Endometrial microvascular endothelial cells (primary cell): ENCODE measurements around the gene HOXB6. TPM values are rescaled to one million over a fixed set of nuclear protein-coding genes. Genes with fewer than 3 reads are reported as not detected.

ENCODE experiments used
- in situ Hi-C: cut with HindIII; loops from 2 replicates; pipeline ENCODE4 v1.10.0; 2017; ENCODE audit warnings: low sequenced_read_pairs, low pct_unique_long_range_greater_than_20kb; ENCODE audit errors: inconsistent ontology term
- total RNA-seq: library from RNA; depleted of rRNA; stranded (reverse); fragments of >200 nt; gene quantifications from one replicate; pipeline ENCODE4 v1.2.3, GENCODE V29; 2015; ENCODE audit errors: inconsistent ontology term

The HOXB6 gene
- total RNA-seq, 1 donor from 2014 or later: 26.3 TPM

DNA sequence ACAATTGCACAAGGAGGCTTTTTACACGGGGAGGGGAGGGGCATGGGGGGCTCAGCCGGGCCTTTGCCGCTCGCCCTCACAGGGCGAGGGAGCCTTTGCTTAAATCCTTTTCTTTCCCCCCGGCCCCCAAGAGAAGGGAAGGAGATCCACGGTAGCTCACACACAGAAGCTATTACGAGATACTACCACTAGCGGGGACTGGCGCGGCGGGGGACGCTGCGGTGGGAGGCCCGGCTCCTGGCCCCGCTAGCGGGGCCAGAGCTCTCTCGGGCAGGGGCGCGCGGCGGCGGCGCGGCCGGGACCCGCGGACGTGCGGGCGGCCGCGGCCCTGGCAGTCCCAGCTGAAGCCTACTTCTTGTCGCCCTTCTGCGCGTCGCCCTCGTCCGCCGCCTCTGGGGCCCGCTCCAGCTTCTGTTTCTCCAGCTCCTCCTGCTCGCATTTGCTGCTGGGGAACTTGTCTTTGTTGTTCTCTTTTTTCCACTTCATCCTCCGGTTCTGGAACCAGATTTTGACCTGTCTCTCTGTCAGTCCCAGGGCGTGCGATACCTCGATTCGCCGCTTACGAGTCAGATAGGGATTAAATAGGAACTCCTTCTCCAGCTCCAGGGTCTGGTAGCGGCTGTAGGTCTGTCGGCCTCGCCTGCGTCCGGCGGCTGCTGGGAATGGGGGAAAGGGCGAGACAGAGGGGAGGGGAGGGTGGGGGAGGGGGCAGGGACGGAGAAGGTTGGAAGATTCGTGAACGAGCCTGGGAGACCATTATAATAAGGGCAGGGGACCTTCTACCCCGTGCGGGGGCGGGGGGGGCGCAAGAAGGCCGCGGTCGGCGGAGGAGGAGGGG lies 8.3 kb upstream of the HOXB6 start:
- in situ Hi-C loops: no loop called here

DNA sequence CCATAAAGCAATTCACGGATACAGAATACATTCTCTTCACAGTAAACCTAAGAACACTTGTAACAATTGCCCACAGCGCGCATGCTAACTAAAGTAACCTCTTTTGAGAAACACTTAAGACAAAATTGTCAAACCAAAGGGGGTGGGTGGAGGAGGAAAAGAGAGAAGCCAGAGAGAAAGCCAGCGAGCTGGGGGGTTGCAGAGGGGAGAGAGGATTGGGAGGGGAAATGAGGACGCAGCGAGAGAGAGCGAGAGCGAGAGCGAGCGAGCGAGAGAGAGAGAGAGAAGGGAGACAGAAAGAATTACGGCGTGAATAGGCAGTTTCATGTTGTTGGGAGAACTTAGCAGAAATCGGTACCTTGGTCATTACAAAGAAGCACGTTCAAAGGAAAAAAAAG lies 7.7 kb upstream of the HOXB6 start:
- in situ Hi-C loops: no loop called here

DNA sequence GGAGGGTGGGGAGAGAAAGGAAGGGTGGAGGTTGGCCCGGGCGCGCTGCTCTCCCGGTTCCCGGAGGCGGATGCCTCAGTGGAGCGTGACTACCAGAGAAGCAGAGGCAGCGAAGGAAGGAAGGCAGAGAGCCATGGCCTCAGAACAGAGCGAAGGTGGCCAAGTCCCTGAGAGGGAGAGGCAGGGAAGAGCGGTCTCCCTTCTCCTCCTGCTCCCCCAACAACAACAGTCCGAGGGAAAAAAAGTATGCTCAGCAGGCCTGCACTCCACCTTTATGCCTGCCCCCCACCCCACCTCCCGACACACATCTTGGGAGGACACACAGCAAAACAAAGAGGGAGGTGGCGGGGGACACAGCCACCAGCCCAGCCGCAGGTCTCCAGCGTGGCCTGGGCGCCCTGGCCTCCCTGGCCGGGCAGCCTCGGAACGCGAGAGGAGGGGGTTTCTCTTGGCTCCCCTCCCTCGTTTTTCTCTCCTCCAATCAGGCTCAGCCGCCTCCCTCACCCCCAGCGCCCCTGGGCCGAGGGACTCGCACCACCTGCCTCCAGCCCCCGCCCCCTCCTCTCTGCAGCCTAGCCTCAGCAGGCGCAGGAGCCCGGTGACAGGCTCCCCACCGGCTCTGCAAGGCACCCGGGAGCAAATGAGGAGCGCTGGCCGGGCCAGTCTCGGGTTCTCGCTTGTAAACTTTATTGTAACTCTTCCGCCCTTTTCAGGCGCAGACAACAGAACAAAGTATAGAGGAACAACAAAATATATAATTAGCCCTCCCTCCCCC lies 7.1 kb upstream of the HOXB6 start:
- in situ Hi-C loops: no loop called here

DNA sequence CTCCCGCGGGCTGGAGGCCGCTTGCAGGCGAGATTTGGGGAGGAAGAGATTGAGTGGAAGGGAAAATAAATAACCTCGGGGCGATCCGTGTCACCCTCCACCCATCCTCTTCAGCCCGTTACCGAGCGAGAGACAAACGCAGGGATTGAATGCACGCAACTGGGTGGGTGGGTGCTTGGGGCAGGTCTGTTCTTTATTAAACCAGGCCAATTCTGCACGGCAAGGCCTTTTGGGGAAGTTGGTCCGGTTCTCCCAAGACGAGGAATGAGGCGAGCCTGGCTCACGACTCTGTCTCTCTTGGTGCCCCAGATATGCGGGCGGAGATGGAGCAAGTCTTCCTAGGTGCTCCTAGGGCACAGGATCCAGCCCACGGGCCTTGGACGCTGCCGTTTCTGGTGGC lies 6.4 kb upstream of the HOXB6 start:
- in situ Hi-C loops: no loop called here

DNA sequence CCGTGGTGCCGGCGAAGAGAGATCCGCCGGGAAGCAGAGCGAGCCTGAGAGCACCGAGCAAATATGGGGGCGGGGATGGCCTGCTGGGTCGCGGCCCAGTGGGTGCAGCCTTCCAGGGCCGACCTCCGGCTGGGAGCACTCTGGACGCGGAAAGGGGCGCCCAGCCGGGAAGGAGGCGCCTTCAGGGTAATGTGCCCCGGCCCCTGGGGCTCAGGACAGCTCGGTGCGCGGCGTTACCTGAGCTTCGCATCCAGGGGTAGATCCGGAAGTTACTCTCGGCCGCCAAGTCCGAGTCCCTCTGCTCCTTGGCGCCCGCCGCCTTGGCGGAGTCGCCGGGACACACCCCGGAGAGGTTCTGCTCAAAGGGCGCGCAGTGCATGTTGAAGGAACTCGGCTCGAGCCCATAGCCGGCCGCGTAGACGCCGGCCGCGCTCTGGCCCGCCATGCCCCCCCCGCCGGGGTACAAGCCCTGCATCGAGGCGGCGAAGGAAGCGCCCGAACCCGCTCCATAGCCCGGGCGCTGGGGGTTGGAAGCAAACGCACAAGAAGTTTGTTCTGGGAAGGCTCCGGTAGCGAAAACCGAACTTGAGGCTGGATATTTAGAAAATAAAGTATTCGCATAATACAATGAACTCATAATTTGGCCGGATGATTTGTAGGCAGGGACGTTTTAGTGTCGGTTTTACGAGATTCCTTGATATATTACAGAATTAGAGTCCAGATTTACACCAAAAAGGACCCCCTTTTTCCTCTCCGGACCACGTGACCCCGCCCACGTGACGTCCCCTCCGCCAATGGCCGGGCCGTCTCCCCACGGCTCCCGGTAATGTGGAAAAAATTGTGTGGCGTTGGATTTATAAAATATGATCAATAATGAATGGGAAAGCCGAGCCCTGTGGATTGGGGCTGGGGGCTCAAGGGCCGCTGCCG lies 5.8 kb upstream of the HOXB6 start, which contains the start of gene HOXB7:
Gene HOXB7, minus strand, starts transcription at position 736 of the 930 bp plus-strand sequence. Its CDS starts 99 bp downstream, at position 637.
- in situ Hi-C loops: no loop called here

DNA sequence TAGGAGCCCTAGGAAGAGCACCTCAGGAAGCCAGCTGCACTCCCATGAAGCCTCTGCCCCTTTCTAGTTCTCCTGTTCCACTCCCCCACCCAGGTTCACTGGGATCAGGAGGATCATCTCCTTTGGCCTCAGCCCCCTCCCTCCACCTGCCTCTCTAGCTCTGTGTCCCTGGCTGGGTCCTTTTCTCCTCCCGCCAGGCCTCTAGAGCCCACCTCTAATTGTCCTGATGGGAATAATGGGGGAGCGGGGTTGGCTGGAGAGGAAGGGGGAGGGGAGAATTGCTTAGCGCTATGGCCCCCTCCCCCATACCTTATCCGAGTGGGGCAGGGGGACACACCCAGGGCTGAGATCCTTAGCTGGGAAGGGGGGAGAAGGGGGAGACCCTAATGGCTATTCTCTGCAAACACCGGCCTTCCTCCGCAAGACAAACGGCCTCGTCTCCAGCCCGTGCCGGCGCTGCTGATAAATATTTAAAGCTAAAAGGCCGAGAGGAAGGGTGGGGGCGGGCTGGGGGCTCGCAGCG lies 5.0 kb upstream of the HOXB6 start:
- in situ Hi-C loops: no loop called here

DNA sequence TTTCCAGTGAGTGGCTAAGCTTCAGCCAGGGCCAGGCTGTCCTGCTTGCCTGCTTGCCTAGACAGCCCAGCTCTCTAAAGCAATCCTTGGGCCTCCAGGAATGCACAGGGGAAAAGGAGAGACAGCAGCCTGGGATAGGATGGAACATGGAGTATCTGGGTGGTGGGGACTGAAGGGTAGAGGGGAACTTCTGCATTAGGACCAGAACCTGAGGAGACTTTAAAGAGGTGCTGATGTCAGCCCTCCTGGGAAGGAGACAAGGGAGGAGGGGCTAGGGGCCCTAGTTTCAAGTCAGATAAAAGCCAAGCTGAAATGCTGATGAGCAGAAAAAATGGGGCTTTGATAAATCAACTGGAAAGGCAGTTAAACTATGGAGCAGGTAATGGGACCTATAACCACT lies 4.2 kb upstream of the HOXB6 start:
- in situ Hi-C loops: no loop called here

DNA sequence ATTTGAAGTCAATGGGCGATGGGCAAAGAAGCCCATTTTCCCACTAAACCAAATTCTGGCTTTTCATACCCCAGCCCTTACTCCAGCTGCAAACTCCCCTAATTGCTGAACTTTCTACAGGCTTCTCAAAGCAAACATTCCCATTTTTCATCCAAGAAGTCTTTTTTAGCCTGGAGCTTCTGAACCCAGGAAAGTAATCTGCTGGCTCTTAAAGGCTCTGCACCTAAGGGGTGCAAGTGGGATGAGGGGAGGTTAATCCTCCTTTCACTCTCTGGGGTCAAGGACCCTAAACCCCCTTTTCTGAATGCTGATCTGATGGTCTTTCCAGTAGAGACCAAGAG lies 3.7 kb upstream of the HOXB6 start:
- in situ Hi-C loops: no loop called here

DNA sequence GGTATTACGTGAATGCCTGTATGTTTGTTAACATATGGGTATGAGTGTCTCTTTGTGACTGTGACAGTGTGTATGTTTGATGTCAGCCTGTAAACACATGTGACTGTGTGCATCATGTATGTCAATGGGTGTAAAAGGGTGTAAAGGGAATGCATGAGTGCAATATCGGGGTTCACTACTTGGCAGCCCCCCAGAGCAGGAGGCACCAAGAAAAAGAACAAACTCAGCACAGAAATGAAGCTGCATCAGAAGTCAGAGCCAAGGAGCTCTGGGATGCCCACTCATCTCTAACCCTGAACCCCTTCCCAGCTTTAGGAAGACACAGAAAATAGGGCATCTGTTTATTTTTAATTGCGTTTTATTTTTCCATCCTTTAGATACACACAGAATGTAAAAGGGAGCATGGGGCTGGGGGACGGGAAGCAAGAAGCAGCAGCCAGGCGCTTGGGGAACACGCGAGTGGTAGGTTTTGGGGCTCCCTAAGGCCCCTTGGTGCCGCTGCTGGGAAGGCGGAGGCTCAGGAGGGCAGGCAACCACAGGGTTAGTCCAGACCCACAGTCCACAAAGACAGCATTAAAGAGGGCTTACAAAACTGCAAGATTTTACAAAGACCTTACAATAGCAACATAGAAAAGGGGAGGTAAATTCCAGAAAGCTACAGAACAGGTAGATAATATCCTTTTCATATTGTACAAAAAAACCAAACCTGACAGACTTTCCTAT lies 2.3 kb upstream of the HOXB6 start:
- in situ Hi-C loops: no loop called here

DNA sequence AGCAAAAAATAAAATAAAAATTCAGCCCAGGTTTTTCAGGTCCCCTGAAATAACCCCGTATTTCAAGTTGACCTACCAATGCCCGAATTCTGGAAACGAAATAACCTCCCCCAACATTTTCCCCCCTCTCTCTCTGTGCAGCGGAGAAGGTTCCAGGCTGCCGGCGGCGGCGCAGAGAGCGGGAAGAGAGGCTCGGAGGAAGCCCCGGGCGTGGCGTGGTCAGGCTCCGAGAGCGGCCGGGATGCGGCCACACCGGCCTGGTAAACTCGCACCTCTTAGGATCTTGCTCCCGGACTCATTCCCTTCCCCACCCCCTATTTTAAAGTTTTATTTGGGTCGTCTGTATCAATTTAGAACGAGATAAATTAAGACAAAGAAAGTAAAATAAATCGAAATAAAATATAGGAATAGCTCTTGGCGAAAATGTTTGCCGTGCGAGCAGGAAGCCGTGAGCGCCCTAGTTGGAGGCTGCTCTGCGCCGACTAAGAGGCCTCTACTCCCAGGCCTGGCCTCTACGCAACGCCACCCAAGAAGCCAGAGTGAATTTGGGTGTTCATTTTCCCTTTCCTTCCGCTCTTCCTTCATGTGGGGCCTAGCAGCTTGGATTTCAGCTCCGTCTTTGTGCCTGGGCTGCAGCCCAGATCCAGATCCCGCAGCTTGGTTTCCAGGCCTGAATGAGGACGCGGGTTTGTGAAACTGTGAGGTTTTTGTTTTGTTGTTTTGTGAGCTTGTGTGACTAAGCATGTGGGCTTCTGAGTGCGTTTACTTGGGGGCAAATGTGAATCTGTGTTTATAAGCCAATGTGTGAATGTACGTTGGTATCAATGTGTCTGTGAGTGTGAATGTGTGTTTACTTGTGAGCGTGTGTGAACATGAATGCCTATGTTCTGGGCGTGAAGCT lies 1.5 kb upstream of the HOXB6 start:
- in situ Hi-C loops: no loop called here

DNA sequence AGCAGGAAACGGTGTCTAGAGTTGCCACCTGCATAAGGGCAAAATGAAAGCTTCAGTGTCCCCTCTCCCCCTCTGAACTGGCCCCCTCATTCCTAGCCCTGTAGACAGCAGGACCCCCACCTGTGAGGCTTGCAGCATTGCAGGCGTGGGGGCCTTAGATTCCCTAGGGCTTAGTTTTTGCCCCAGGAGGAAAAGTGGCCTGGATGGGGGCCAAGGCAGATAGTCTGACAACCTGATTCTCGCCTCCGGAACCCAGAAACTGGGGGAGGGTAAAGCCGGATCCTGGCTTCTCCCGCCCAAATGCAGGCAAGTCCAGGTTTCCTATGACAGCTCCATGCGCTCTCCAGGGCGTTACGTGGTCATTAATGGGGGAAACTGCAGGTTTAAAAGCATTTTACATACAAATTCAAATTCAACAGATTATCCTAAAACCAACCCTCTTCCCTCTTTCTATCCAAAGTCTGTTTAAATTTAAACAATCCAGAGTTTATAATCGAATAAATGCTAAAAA lies 678 bp upstream of the HOXB6 start:
- in situ Hi-C loops: no loop called here

DNA sequence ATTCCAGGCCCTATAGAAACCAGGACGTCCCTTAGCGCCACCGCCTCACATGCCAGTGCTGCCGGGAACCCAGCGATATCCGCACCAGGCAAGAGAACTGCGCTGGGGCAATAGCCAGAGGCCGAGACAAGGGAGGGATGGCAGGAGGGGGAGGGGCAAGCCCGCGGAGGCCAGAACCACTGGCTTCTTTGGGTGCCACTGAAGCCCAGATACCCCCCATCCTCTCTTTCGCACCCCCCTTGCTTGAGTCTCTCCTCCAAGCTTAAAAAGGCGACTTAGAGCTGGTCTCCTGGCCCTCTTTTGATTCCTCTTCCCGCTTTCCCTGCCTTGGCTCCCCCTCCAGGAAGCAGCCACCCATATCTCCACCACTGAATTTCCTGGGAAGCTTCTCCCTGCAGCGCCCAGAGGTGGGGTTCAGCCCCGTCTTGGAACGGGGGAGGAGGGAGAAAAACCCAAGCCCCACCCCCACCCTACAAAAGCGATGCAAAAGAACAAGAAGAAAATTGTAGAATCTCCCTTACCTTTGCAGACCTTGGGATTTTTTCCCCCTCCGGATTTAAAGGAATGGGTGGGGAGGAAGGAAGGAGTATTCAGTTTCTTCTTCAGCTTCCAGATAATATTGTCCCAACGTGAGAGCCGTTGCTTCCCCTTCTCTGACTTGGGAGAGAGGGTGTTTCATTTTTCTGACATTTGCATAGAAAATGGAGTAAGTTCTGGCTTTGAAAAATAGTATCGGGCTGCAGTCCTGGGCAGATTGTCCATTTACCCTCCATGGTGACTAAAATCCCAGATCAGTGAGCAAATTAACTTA lies 622 bp downstream of the HOXB6 start:
- in situ Hi-C loops: no loop called here

DNA sequence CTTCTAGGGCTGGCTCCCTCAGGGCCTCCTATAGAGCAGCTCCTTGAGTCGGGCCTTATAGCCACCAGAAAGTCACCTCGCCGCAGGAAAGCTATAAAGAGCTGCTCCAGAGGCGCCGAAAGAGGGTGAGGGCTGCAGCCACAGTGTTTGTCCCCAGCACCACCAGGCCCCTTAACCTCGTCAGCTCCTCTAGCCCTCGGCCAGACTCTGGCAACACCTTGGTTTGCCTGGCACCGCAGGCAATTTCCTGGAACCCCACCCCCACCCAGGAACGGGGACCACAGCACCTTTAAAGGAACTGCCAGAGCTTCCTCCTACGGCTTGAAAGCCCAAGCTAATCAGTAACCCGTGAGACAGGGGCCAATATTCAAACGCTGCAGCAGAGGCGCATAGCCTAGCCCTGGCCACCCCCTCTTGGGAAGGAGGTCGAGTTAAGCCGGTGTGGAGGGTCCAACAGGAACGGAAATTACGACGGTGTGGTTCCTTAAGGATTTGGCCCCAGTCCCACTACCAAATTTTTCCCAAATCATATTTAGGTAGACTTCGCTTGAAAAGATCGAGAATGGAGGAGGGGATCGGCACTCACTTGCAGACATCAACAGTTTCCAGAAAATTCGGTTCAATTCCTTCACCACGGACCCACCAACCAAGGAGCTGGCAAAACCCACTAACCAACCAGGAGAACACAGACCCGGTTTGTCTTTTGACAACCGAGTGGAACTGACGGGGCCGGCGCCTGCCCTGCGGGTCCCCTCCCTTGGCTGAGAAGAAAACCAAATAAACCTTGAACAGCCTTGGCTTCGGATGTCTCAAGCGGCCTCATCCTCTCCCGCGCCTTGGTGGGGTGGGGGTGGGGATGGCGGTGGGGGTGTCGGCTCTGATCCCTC lies 3.0 kb downstream of the HOXB6 start:
- in situ Hi-C loops: no loop called here

DNA sequence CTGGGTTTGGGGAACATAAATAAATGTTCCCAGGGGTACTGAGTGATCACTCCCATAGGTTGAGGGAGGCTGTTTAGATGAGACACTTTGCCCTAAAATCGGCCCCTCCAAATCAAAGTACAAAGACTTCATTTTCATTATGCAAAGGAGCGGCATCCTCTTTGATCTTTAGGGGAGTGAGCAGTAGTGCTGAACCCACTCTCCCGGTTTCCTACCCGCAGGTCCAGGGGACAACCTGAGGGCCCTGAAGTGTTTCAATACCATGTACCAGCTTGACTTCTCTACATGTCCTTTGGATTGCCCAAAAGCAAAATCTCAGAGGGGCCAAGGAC lies 3.6 kb downstream of the HOXB6 start:
- in situ Hi-C loops: no loop called here

DNA sequence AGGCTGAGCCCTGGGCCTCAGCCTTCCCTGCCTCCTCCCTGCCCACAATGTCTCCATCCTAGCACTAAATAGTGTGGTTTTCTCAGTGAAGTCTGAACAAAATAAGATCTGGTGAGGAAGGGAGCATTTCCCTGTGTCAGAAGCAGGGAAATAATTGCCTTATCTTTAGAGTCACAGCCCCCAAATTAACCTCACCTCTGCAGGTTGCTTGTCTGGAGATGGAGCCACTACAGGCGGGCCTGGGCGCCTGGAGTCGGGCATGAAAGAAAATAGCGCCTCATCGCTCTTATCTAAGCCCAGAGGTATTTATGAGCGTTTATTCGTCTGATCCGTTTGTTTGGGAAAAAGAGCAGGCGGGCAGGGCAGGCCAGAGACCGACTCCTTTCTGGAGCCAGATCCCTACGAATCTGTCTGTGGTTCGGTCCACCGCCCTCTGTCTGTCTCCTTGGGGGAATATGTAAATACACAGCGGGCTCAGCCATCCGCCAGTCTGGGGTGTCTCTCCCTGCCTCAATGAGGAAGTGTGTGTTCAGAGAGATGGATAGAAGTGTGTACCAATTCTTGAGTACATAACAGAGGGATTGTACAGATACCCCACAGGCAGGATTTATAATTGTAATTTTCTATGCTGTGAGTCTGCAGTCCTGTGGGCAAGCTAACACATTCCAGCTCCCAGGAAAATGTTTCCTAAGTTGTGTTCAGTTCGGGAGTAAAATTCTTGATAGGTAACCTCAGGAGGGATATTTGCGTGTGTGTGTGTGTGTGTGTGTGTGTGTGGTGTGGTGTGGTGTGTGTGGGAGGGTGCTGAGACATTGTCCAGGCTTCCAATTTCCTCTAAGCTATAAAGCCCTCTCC lies 4.3 kb downstream of the HOXB6 start:
- in situ Hi-C loops: no loop called here
